HepG2 (cell line): Measurements from ENCODE around the gene PPP2R1B. TPM values are rescaled to one million over a fixed set of nuclear protein-coding genes. Genes with fewer than 3 reads are reported as not detected.
A peak's percentile ranks its signal among the peaks of the same experiment; 100 is the strongest.

Experiments
- ATAC-seq: fragments of 200-7000 bp; cut with Tn5 transposase; 3 replicates; pipeline ENCODE4 v1.9.1; 2020; ENCODE audit warnings: mild to moderate bottlenecking, moderate library complexity
- BruUV-seq: library from RNA; stranded (reverse); fragments of 400-500 nt; replicated peaks from 2 replicates; lab custom pipeline; 2021; lab: Mats Ljungman, UMichigan
- CTCF ChIA-PET: fragments of 300-600 bp; formaldehyde crosslinking; extraction: SDS; loops from one replicate; lab custom pipeline; 2021; ENCODE audit warnings: low total read pairs, inconsistent platforms, low intra/inter-chr PET ratio; lab: Yijun Ruan, JAX
- POLR2A ChIA-PET: fragments of 350-600 bp; sonication (Branson Sonifier 250); formaldehyde crosslinking; loops from one replicate; lab custom pipeline; 2020; ENCODE audit warnings: antibody characterized with exemption, inconsistent platforms; lab: Yijun Ruan, JAX
- DNase-seq: peaks from one replicate; pipeline ENCODE4 v3.0.0-alpha.2; 2015; ENCODE audit warnings: low spot score
- FAIRE-seq: peaks from 3 replicates; lab custom pipeline; 2011; peaks lifted over from hg19 to GRCh38; lab: Jason Lieb, UNC
- H2AFZ ChIP-seq: one replicate; pipeline ENCODE4 v1.6.1; 2011; ENCODE audit warnings: low read length, inconsistent platforms
- H3K27ac ChIP-seq: fragments of 300-600 bp; 3 replicates; pipeline ENCODE4 v1.8.0; 2011; ENCODE audit warnings: mixed run types, mild to moderate bottlenecking, mixed read lengths, low read length, inconsistent platforms; ENCODE audit not compliant: insufficient read depth; ENCODE audit errors: extremely low read length
- H3K27me3 ChIP-seq, 2 experiments: fragments of 200-600 bp in 1 of 2; 2 replicates in 1 of 2; 3 replicates in 1 of 2; pipeline versions ENCODE4 v1.6.0 to v1.8.0; 2011; ENCODE audit warnings: low read length in 2 of 2, mild to moderate bottlenecking in 2 of 2, moderate library complexity in 2 of 2, inconsistent platforms in 1 of 2; ENCODE audit not compliant: insufficient read depth in 2 of 2, control insufficient read depth in 1 of 2
- H3K36me3 ChIP-seq, 2 experiments: fragments of 200-600 bp in 1 of 2; replicated peaks in 1 of 2; 2 replicates in 1 of 2; 3 replicates in 1 of 2; pipeline versions ENCODE4 v1.5.1 to v1.8.0; 2011; ENCODE audit warnings: low read length in 2 of 2, inconsistent platforms in 1 of 2; ENCODE audit not compliant: insufficient read depth in 2 of 2, control insufficient read depth in 1 of 2
- H3K4me1 ChIP-seq: 2 replicates; pipeline ENCODE4 v1.5.1; 2012; ENCODE audit warnings: low read length, inconsistent platforms; ENCODE audit not compliant: insufficient read depth
- H3K4me2 ChIP-seq: 2 replicates; pipeline ENCODE4 v1.6.0; 2011; ENCODE audit warnings: low read depth, low read length, inconsistent platforms
- H3K4me3 ChIP-seq, 3 experiments: fragments of 200-600 bp in 1 of 3; sonication (generic), shearing (Covaris generic) in 1 of 3; replicated peaks in 1 of 3; 2 replicates each; pipeline ENCODE4 v1.5.1; 2011 to 2016; ENCODE audit warnings: low read length in 3 of 3, inconsistent platforms in 2 of 3, low read depth in 2 of 3, mild to moderate bottlenecking in 2 of 3, control low read depth in 1 of 3, mixed read lengths in 1 of 3; ENCODE audit not compliant: insufficient read depth in 1 of 3
- H3K79me2 ChIP-seq: one replicate; pipeline ENCODE4 v1.6.1; 2011; ENCODE audit warnings: low read length, inconsistent platforms; ENCODE audit not compliant: insufficient read depth
- H3K9ac ChIP-seq: 2 replicates; pipeline ENCODE4 v1.6.0; 2011; ENCODE audit warnings: mild to moderate bottlenecking, low read depth, low read length, inconsistent platforms; ENCODE audit not compliant: insufficient read depth
- H3K9me3 ChIP-seq: 2 replicates; pipeline ENCODE4 v1.5.1; 2012; ENCODE audit warnings: mild to moderate bottlenecking, low read length
- H4K20me1 ChIP-seq: 2 replicates; pipeline ENCODE4 v1.6.0; 2011; ENCODE audit warnings: inconsistent platforms, mild to moderate bottlenecking, low read length, moderate library complexity; ENCODE audit not compliant: insufficient read depth
- AGO2 ChIP-seq: fragments of 200-400 bp; formaldehyde crosslinking; optimal IDR thresholded peaks from 2 replicates; pipeline ENCODE3; 2017; ENCODE audit warnings: mild to moderate bottlenecking, low read depth, low read length, moderate library complexity
- CHD2 ChIP-seq: IDR thresholded peaks from 2 replicates; pipeline ENCODE4 v1.6.1; 2011; ENCODE audit warnings: low read depth, low read length, improper control_type of control experiment
- FOXA1 ChIP-seq, 2 experiments: fragments of 450-650 bp in 1 of 2; sonication (generic) in 1 of 2; formaldehyde crosslinking in 1 of 2; IDR thresholded peaks; 2 replicates each; pipeline versions ENCODE4 v1.4.0 to v1.6.1; 2016 to 2020; ENCODE audit warnings: missing genetic modification reagents in 1 of 2
- FOXA3 ChIP-seq: IDR thresholded peaks from 2 replicates; pipeline ENCODE4 v1.6.1; 2016; ENCODE audit warnings: missing genetic modification reagents, missing compliant biosample characterization
- GATAD2A ChIP-seq: IDR thresholded peaks from 2 replicates; pipeline ENCODE4 v1.6.1; 2016
- GFI1 ChIP-seq: sonication (generic); formaldehyde crosslinking; IDR thresholded peaks from 2 replicates; pipeline ENCODE4 v1.5.0; 2020; ENCODE audit warnings: missing genetic modification reagents, mild to moderate bottlenecking, borderline replicate concordance
- HNF1B ChIP-seq: sonication (generic); formaldehyde crosslinking; IDR thresholded peaks from 2 replicates; pipeline ENCODE4 v1.5.1; 2020; ENCODE audit warnings: mild to moderate bottlenecking, moderate library complexity, missing genetic modification reagents
- IRF2 ChIP-seq: IDR thresholded peaks from 2 replicates; pipeline ENCODE4 v1.6.1; 2018; ENCODE audit warnings: missing genetic modification reagents, missing compliant biosample characterization
- KAT7 ChIP-seq: IDR thresholded peaks from 2 replicates; pipeline ENCODE4 v1.6.1; 2018; ENCODE audit warnings: borderline replicate concordance, missing compliant biosample characterization
- PITX1 ChIP-seq: sonication (generic); formaldehyde crosslinking; IDR thresholded peaks from 2 replicates; pipeline ENCODE4 v1.5.1; 2020; ENCODE audit warnings: mild to moderate bottlenecking, missing genetic modification reagents
- RARA ChIP-seq: IDR thresholded peaks from 2 replicates; pipeline ENCODE4 v1.6.1; 2016; ENCODE audit warnings: missing genetic modification reagents, missing compliant biosample characterization
- RXRB ChIP-seq: IDR thresholded peaks from 2 replicates; pipeline ENCODE4 v1.6.1; 2016; ENCODE audit warnings: borderline replicate concordance, missing genetic modification reagents, missing compliant biosample characterization
- SETDB1 ChIP-seq: sonication (generic); formaldehyde crosslinking; IDR thresholded peaks from 2 replicates; pipeline ENCODE4 v1.5.1; 2020; ENCODE audit warnings: missing genetic modification reagents, mild to moderate bottlenecking, borderline replicate concordance
- SYNCRIP ChIP-seq: fragments of 200-400 bp; formaldehyde crosslinking; IDR thresholded peaks from 2 replicates; pipeline ENCODE4 v1.6.1; 2018; ENCODE audit warnings: mild to moderate bottlenecking, low read depth, low read length; ENCODE audit not compliant: insufficient read depth
- WIZ ChIP-seq: sonication (generic); formaldehyde crosslinking; IDR thresholded peaks from 2 replicates; pipeline ENCODE4 v1.5.1; 2020; ENCODE audit warnings: mild to moderate bottlenecking, missing genetic modification reagents
- ZNF20 ChIP-seq: sonication (generic); formaldehyde crosslinking; IDR thresholded peaks from 2 replicates; pipeline ENCODE4 v1.4.0; 2020; ENCODE audit warnings: mild to moderate bottlenecking, moderate library complexity, missing genetic modification reagents
- ZNF224 ChIP-seq: sonication (generic); formaldehyde crosslinking; IDR thresholded peaks from 2 replicates; pipeline ENCODE4 v1.5.0; 2020; ENCODE audit warnings: mild to moderate bottlenecking, missing genetic modification reagents
- ZNF703 ChIP-seq: sonication (generic); formaldehyde crosslinking; IDR thresholded peaks from 2 replicates; pipeline ENCODE4 v1.5.1; 2020; ENCODE audit warnings: missing genetic modification reagents, mild to moderate bottlenecking, moderate library complexity, borderline replicate concordance
- ZNF761 ChIP-seq: sonication (generic); formaldehyde crosslinking; conservative IDR thresholded peaks from 2 replicates; pipeline ENCODE4 v1.4.0; 2020; ENCODE audit warnings: mild to moderate bottlenecking, missing genetic modification reagents
- ZNF768 ChIP-seq: sonication (generic); formaldehyde crosslinking; IDR thresholded peaks from 2 replicates; pipeline ENCODE4 v1.4.0; 2020; ENCODE audit warnings: missing genetic modification reagents
- ZNF773 ChIP-seq: sonication (generic); formaldehyde crosslinking; IDR thresholded peaks from 2 replicates; pipeline ENCODE4 v1.4.0; 2020; ENCODE audit warnings: missing genetic modification reagents, borderline replicate concordance
- ZNF788 ChIP-seq: sonication (generic); formaldehyde crosslinking; IDR thresholded peaks from 2 replicates; pipeline ENCODE4 v1.5.0; 2020; ENCODE audit warnings: mild to moderate bottlenecking, missing genetic modification reagents, borderline replicate concordance
- ZSCAN9 ChIP-seq: IDR thresholded peaks from 2 replicates; pipeline ENCODE4 v1.6.1; 2016; ENCODE audit warnings: borderline replicate concordance
- ZZZ3 ChIP-seq: sonication (generic); formaldehyde crosslinking; IDR thresholded peaks from 2 replicates; pipeline ENCODE4 v1.4.0; 2020; ENCODE audit warnings: missing genetic modification reagents, mild to moderate bottlenecking, borderline replicate concordance
- WGBS: methylation state at CpG from one replicate; pipeline ENCODE4 v1.1.6; 2017; ENCODE audit warnings: low lambda C conversion rate; 5-methylcytosine and 5-hydroxymethylcytosine counted together
- in situ Hi-C: cut with HindIII; loops from 2 replicates; pipeline ENCODE4 v1.10.0; 2017; ENCODE audit warnings: low pct_unique_long_range_greater_than_20kb; ENCODE audit not compliant: extremely low pct_ligation_motif_present
- intact Hi-C: fragments of 100-400 bp; cut with micrococcal nuclease; formaldehyde crosslinking; loops from one replicate; pipeline ENCODE4 v1.10.0; 2022; ENCODE audit not compliant: unreplicated experiment
- polyA plus RNA-seq, 8 experiments: library from polyadenylated mRNA; depleted of rRNA in 3 of 8; stranded (reverse) in 7 of 8; unstranded in 1 of 8; fragments of >200 nt; fragmentation: Illumina TruSeq in 4 of 8; extraction: Trizol in 4 of 8; gene quantifications; 2 replicates each; pipeline versions ENCODE4 v1.2.1 to v1.2.3, GENCODE V29; 2011 to 2016; ENCODE audit warnings: low read depth in 4 of 8, missing spikeins in 1 of 8, mixed read lengths in 1 of 8; ENCODE audit not compliant: insufficient read depth in 1 of 8
- total RNA-seq, 5 experiments: library from RNA; depleted of rRNA; stranded (reverse); fragments of >200 nt; fragmentation: Illumina TruSeq; extraction: Trizol; gene quantifications; 2 replicates each; pipeline ENCODE4 v1.2.3, GENCODE V29; 2016; ENCODE audit warnings: low read depth in 1 of 5
- TF ChIP-seq, protein P1 (sequence below): IDR thresholded peaks from 2 replicates; pipeline ENCODE4 v1.6.1; 2016; ENCODE audit warnings: mild to moderate bottlenecking

The PPP2R1B gene
- total and polyA plus RNA-seq, 2 of the 13 experiments (the other 11 are each of a cell fraction or from before 2014, with no cell fraction given), result 22.1 to 56.8 TPM

- Histone ChIP-seq H3K27me3 (no peaks in the 10 kb centered on the region), H3K4me1 (peaks cover 75% of the 10 kb centered on the region), H3K4me3 (no peak overlapping the region), H3K27ac (peak overlapping the region; percentile 72), H4K20me1 (no peaks in the 10 kb centered on the region), H3K9me3 (no peaks in the 10 kb centered on the region), H3K4me2 (peak overlapping the region; percentile 45), H3K9ac (peak overlapping the region; percentile 13; the same call in 1 of the 2 replicates), H3K36me3 (peaks cover 2 to 6% of the 10 kb centered on the region in 2 experiments; a peak in 2 of 5 replicates), H2AFZ (no peak overlapping the region), H3K79me2 (no peaks in the 10 kb centered on the region)
- CTCF ChIA-PET, result no interaction called here
- ATAC-seq (peak; percentile 91), FAIRE-seq (peak; percentile 30), DNase-seq (peak; percentile 76)
- in situ Hi-C loops (no loop called here), intact Hi-C loops (no loop called here)
- no TSS peak for BruUV-seq
- POLR2A ChIA-PET, result interaction anchor here (0.9 to 2.1 kb wide), 12 partner anchors 9 to 188 kb away, joined by 3 to 25 read pairs (median 5); partner anchors contain the start of genes ALG9 and PPP2R1B
- 17% methylated on average over 2 of the region's 2 CpGs for WGBS
- TF ChIP-seq GATAD2A (CRISPR knock-in tag), result peak; percentile 84
- TF ChIP-seq RARA (CRISPR knock-in tag), result peak; percentile 56; the same call in 1 of the 2 replicates
- TF ChIP-seq RXRB (CRISPR knock-in tag), result peak; percentile 52; the same call in 1 of the 2 replicates
- no peak for TF ChIP-seq ZNF224 (CRISPR knock-in tag)
- 0 out of 2 replicates have a peak, but pooled peaks have one; percentile 33 for TF ChIP-seq PITX1 (CRISPR knock-in tag)
- TF ChIP-seq HNF1B (CRISPR knock-in tag), result peak; percentile 61
- no peak for TF ChIP-seq FOXA1 (IDR thresholded peaks at IDR 0.05)
- no peak for TF ChIP-seq FOXA1 (CRISPR knock-in tag; IDR thresholded peaks at IDR 0.05)
- no peak; the same call in 1 of the 2 replicates for TF ChIP-seq ZNF768 (CRISPR knock-in tag)
- TF ChIP-seq ZNF761, result no peak
- no peak for TF ChIP-seq ZNF20
- TF ChIP-seq AGO2, result no peak
- no peak for TF ChIP-seq GFI1 (CRISPR knock-in tag)
- 0 out of 2 replicates have a peak, but pooled peaks have one; percentile 31 for TF ChIP-seq ZSCAN9 (CRISPR knock-in tag)
- no peak for TF ChIP-seq ZNF773
- TF ChIP-seq SYNCRIP, result no peak
- TF ChIP-seq CHD2, result no peak
- TF ChIP-seq SETDB1 (CRISPR knock-in tag), result no peak
- no peak for TF ChIP-seq ZNF703
- peak; percentile 52 for TF ChIP-seq FOXA3 (CRISPR knock-in tag)
- TF ChIP-seq IRF2, result no peak; the same call in 1 of the 2 replicates
- no peak for TF ChIP-seq ZZZ3 (CRISPR knock-in tag)
- no peak for TF ChIP-seq WIZ
- TF ChIP-seq, protein P1, sequence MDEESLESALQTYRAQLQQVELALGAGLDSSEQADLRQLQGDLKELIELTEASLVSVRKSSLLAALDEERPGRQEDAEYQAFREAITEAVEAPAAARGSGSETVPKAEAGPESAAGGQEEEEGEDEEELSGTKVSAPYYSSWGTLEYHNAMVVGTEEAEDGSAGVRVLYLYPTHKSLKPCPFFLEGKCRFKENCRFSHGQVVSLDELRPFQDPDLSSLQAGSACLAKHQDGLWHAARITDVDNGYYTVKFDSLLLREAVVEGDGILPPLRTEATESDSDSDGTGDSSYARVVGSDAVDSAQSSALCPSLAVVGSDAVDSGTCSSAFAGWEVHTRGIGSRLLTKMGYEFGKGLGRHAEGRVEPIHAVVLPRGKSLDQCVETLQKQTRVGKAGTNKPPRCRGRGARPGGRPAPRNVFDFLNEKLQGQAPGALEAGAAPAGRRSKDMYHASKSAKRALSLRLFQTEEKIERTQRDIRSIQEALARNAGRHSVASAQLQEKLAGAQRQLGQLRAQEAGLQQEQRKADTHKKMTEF (CRISPR knock-in tag), result peak; percentile 68
- no peak for TF ChIP-seq ZNF788 (CRISPR knock-in tag)
- peak; percentile 19; the same call in 1 of the 2 replicates for TF ChIP-seq KAT7 (CRISPR knock-in tag)
These were observed 19.8 kb upstream of the PPP2R1B start for GRCh38 chr11:111785886-111786412.
